GM18508 (cell line): ENCODE results near the gene OLR1.
A peak's percentile ranks its signal among the peaks of the same experiment; 100 is the strongest.

ENCODE experiments used
- ATAC-seq: cut with Tn5 transposase; IDR thresholded peaks from one replicate; pipeline ENCODE4 v1.9.1; 2021; ENCODE audit warnings: moderate number of reproducible peaks; ENCODE audit not compliant: insufficient read depth, unreplicated experiment

Gene OLR1

GRCh38 chr12:10155966-10156365 is 16.0 kb downstream of the OLR1 start:
- no peak for ATAC-seq

GRCh38 chr12:10154145-10154496 is 17.8 kb downstream of the OLR1 start:
- ATAC-seq, result no peak

GRCh38 chr12:10153271-10154144 is 18.4 kb downstream of the OLR1 start:
- ATAC-seq, result no peak

GRCh38 chr12:10151621-10152020 is 20.3 kb downstream of the OLR1 start:
- ATAC-seq, result no peak

- ATAC-seq, result peak; percentile 62
Measured at GRCh38 chr12:10147714-10148403, 24.1 kb downstream of the OLR1 start.

GRCh38 chr12:10142976-10143589 is 28.8 kb downstream of the OLR1 start:
- no peak for ATAC-seq

GRCh38 chr12:10140001-10140400 is 31.9 kb downstream of the OLR1 start:
- ATAC-seq, result no peak

- ATAC-seq, result no peak
Measured at GRCh38 chr12:10136637-10137205, 35.2 kb downstream of the OLR1 start.

GRCh38 chr12:10135126-10135525 is 36.8 kb downstream of the OLR1 start:
- ATAC-seq, result no peak

GRCh38 chr12:10132850-10133370 is 39.0 kb downstream of the OLR1 start:
- no peak for ATAC-seq

- ATAC-seq, result no peak
Measured at GRCh38 chr12:10131111-10131690, 40.7 kb downstream of the OLR1 start.

- peak; percentile 75 for ATAC-seq
Measured at GRCh38 chr12:10130042-10130441, 41.9 kb downstream of the OLR1 start, which contains the start of gene CLEC7A. Gene CLEC7A (minus strand): TSS chr12:10130199. CDS start chr12:10130082, 117 bp downstream.

GRCh38 chr12:10128687-10129086 is 43.2 kb downstream of the OLR1 start:
- no peak for ATAC-seq

- no peak for ATAC-seq
Measured at GRCh38 chr12:10126413-10126812, 45.5 kb downstream of the OLR1 start.

- no peak for ATAC-seq
Measured at GRCh38 chr12:10122689-10123088, 49.2 kb downstream of the OLR1 start.

- no peak for ATAC-seq
Measured at GRCh38 chr12:10121278-10121677, 50.7 kb downstream of the OLR1 start.

GRCh38 chr12:10119066-10119465 is 52.9 kb downstream of the OLR1 start:
- no peak for ATAC-seq

GRCh38 chr12:10115890-10116289 is 56.0 kb downstream of the OLR1 start:
- no peak for ATAC-seq

- ATAC-seq, result no peak
Measured at GRCh38 chr12:10115311-10115710, 56.6 kb downstream of the OLR1 start.

GRCh38 chr12:10113920-10114319 is 58.0 kb downstream of the OLR1 start:
- no peak for ATAC-seq
